Measurements from ENCODE around the gene ELF4. TPM values are rescaled to one million over a fixed set of nuclear protein-coding genes. Genes with fewer than 3 reads are reported as not detected.

Gene ELF4
- total and polyA plus RNA-seq, 9 of the 15 experiments (the other 6 are each of a cell fraction or from before 2014, with no cell fraction given) = 5.9 to 55.8 (median 25.2) TPM

GRCh38 chrX:130028196-130028595 lies 82.1 kb downstream of the ELF4 start (continued):
- peak; percentile 82 for TF ChIP-seq CTCFL (IDR thresholded peaks at IDR 0.05; ENCODE audit: borderline replicate concordance, insufficient read depth, low read depth, low read length, poor library complexity, severe bottlenecking)

GRCh38 chrX:130027569-130027968 lies 82.7 kb downstream of the ELF4 start:
- ATAC-seq (no peak), DNase-seq (ENCODE audit: extremely low read depth in 1 of 4, low spot score in 3 of 4) (no peak), FAIRE-seq (no peak)
- Histone ChIP-seq H3K79me2 (ENCODE audit: control insufficient read depth, insufficient read depth, low read length) (peaks cover 5% of the 10 kb centered on the region; the same call in 2 of the 3 replicates), H3K27me3 (ENCODE audit: control insufficient read depth in 2 of 2, insufficient read depth in 2 of 2, low read length in 2 of 2) (no peaks in the 10 kb centered on the region), H3K9ac (ENCODE audit: insufficient read depth in 1 of 2, low read depth in 2 of 2, low read length in 2 of 2) (no peak overlapping the region), H3K4me2 (ENCODE audit: insufficient read depth, low read length) (no peak overlapping the region), H4K20me1 (replicated peaks; ENCODE audit: control insufficient read depth, insufficient read depth, low read length) (0 out of 2 replicates have a peak, but pooled peaks cover 7% of the 10 kb centered on the region), H3K27ac (ENCODE audit: extremely low read depth, low read depth, low read length) (no peak overlapping the region), H3K4me3 (no peak overlapping the region), H3K36me3 (ENCODE audit: control insufficient read depth, insufficient read depth, low read length) (peaks cover 89% of the 10 kb centered on the region), H2AFZ (ENCODE audit: low read depth, low read length) (no peak overlapping the region), H3K4me1 (replicated peaks in 1 of 2; ENCODE audit: control insufficient read depth in 2 of 2, insufficient read depth in 2 of 2, low read length in 2 of 2) (peaks cover 7 to 10% of the 10 kb centered on the region in 2 experiments; a peak in 4 of 5 replicates), H3K9me3 (replicated peaks; ENCODE audit: control insufficient read depth, insufficient read depth, low read depth, low read length) (no peaks in the 10 kb centered on the region), H3K9me1 (ENCODE audit: control insufficient read depth, insufficient read depth, low read length) (peaks cover 4% of the 10 kb centered on the region)
- ChIA-PET POLR2A (interaction anchor here (0.6 to 1.3 kb wide), 6 partner anchors 9 to 264 kb away, joined by 3 to 5 read pairs (median 3); no protein-coding TSS in a partner anchor), CTCF (ENCODE audit: low intra/inter-chr PET ratio) (interaction anchor here (0.6 to 1.2 kb wide), 2 partner anchors 102 kb away, joined by 3 read pairs; no protein-coding TSS in a partner anchor)
- intact Hi-C loops (cut with micrococcal nuclease) (no loop called here), in situ Hi-C loops (cut with MboI) (no loop called here)
- 70% methylated on average over 4 of the region's 4 CpGs for WGBS (ENCODE audit: insufficient coverage, low coverage, missing lambda C conversion rate)
- BruUV-seq (replicated peaks) = no TSS peak
- TF ChIP-seq RBM25 (IDR thresholded peaks at IDR 0.05; ENCODE audit: low read depth, low read length, severe bottlenecking) (peak; percentile 88), E2F4 (CRISPR knock-in tag; IDR thresholded peaks at IDR 0.05; ENCODE audit: low read depth) (no peak), SRF (CRISPR knock-in tag; IDR thresholded peaks at IDR 0.05) (no peak), CCNT2 (IDR thresholded peaks at IDR 0.05; ENCODE audit: borderline replicate concordance, extremely low read depth, insufficient read length, low read depth, low read length) (no peak), AFF1 (IDR thresholded peaks at IDR 0.05; ENCODE audit: low read depth in 1 of 2, partially characterized antibody in 2 of 2) (no peak)

All from K562 (cell line).